GM12878 (cell line): ENCODE results near the gene SRRM3. TPM values are rescaled to one million over a fixed set of nuclear protein-coding genes. Genes with fewer than 3 reads are reported as not detected.

Experiments used
- BHLHE40 ChIP-seq, 2 experiments: fragments of 450-650 bp in 1 of 2; IDR thresholded peaks; 2 replicates each; pipeline ENCODE4 v1.6.1; 2011 to 2017; ENCODE audit warnings: low read depth in 2 of 2, borderline replicate concordance in 1 of 2, improper control_type of control experiment in 1 of 2, low read length in 1 of 2, mild to moderate bottlenecking in 1 of 2
- CBX3 ChIP-seq: fragments of 200-600 bp; sonication (generic); IDR thresholded peaks from 2 replicates; pipeline ENCODE4 v1.6.1; 2016; ENCODE audit warnings: low read depth, borderline replicate concordance
- CHD4 ChIP-seq: fragments of 200-600 bp; sonication (generic); IDR thresholded peaks from 2 replicates; pipeline ENCODE4 v1.6.1; 2016; ENCODE audit warnings: mild to moderate bottlenecking
- HCFC1 ChIP-seq: fragments of 150-350 bp; IDR thresholded peaks from 2 replicates; pipeline ENCODE4 v1.6.1; 2014; ENCODE audit warnings: low read length
- IKZF2 ChIP-seq, 2 experiments: fragments of 450-650 bp; IDR thresholded peaks; 2 replicates each; pipeline ENCODE4 v1.6.1; 2017; ENCODE audit warnings: mild to moderate bottlenecking in 2 of 2, moderate library complexity in 2 of 2
- JUNB ChIP-seq: IDR thresholded peaks from 2 replicates; pipeline ENCODE4 v1.6.1; 2016; ENCODE audit warnings: antibody characterized with exemption, mild to moderate bottlenecking
- LARP7 ChIP-seq: fragments of 450-650 bp; IDR thresholded peaks from 2 replicates; pipeline ENCODE4 v1.6.1; 2017; ENCODE audit warnings: mild to moderate bottlenecking
- NBN ChIP-seq: fragments of 450-650 bp; IDR thresholded peaks from 2 replicates; pipeline ENCODE4 v1.6.1; 2016
- NFYA ChIP-seq: IDR thresholded peaks from 2 replicates; pipeline ENCODE4 v1.6.1; 2011; ENCODE audit warnings: low read depth, mild to moderate bottlenecking, low read length, improper control_type of control experiment, borderline replicate concordance
- NFYB ChIP-seq: IDR thresholded peaks from 2 replicates; pipeline ENCODE4 v1.6.1; 2011; ENCODE audit warnings: low read depth, mild to moderate bottlenecking, low read length, improper control_type of control experiment, moderate library complexity; ENCODE audit not compliant: insufficient read depth
- POLR2AphosphoS5 ChIP-seq: IDR thresholded peaks from 2 replicates; pipeline ENCODE4 v1.6.1; 2011; ENCODE audit warnings: mild to moderate bottlenecking, low read length, inconsistent platforms
- SREBF1 ChIP-seq: IDR thresholded peaks from 2 replicates; pipeline ENCODE4 v1.6.1; 2012; ENCODE audit warnings: mild to moderate bottlenecking, low read length
- SREBF2 ChIP-seq: IDR thresholded peaks from 2 replicates; pipeline ENCODE4 v1.6.1; 2012; ENCODE audit warnings: mild to moderate bottlenecking, low read length
- ZNF274 ChIP-seq: IDR thresholded peaks from one replicate; pipeline ENCODE4 v1.8.0; 2011; ENCODE audit not compliant: insufficient read length, insufficient read depth
- ZZZ3 ChIP-seq: IDR thresholded peaks from 2 replicates; pipeline ENCODE4 v1.6.1; 2011; ENCODE audit warnings: low read depth; ENCODE audit not compliant: control insufficient read depth, insufficient read length
- polyA plus RNA-seq, 11 experiments: library from polyadenylated mRNA; depleted of rRNA in 4 of 11; unstranded in 6 of 11; stranded (reverse) in 5 of 11; fragments of >200 nt; fragmentation: Nextera tagmentation in 4 of 11; fragmentation: Illumina TruSeq in 1 of 11; extraction: Ambion mirVana in 4 of 11; extraction: Trizol in 1 of 11; gene quantifications; 1 replicate in 1 of 11; 2 replicates in 10 of 11; pipeline versions ENCODE4 v1.2.1 to v1.2.3, GENCODE V29; 2011 to 2016; ENCODE audit warnings: inconsistent platforms in 2 of 11, missing spikeins in 2 of 11, low read depth in 1 of 11
- total RNA-seq, 4 experiments: library from RNA; depleted of rRNA in 3 of 4; stranded (reverse); fragments of >200 nt in 3 of 4; fragmentation: Illumina TruSeq in 1 of 4; extraction: Trizol in 1 of 4; gene quantifications; 2 replicates each; pipeline versions ENCODE4 v1.2.1 to v1.2.3, GENCODE V29; 2013 to 2021
- TF ChIP-seq, protein P1 (sequence below): fragments of 450-650 bp; IDR thresholded peaks from 2 replicates; pipeline ENCODE4 v1.6.1; 2016; ENCODE audit warnings: mild to moderate bottlenecking
- TF ChIP-seq, protein P2 (sequence below): fragments of 450-650 bp; IDR thresholded peaks from 2 replicates; pipeline ENCODE4 v1.6.1; 2017; ENCODE audit warnings: borderline replicate concordance
- TF ChIP-seq, protein P3 (sequence below): fragments of 450-650 bp; IDR thresholded peaks from 2 replicates; pipeline ENCODE4 v1.6.1; 2017; ENCODE audit warnings: mild to moderate bottlenecking, low read depth, inconsistent platforms; ENCODE audit not compliant: poor library complexity, severe bottlenecking
- TF ChIP-seq, protein P4 (sequence below): fragments of 450-650 bp; IDR thresholded peaks from 2 replicates; pipeline ENCODE4 v1.6.1; 2017; ENCODE audit warnings: mild to moderate bottlenecking, moderate library complexity

The SRRM3 gene
- total and polyA plus RNA-seq, 10 of the 15 experiments (the other 5 are each of a cell fraction or from before 2014, with no cell fraction given) = 0.03 to 0.15 (median 0.05) TPM; not detected in 6

DNA sequence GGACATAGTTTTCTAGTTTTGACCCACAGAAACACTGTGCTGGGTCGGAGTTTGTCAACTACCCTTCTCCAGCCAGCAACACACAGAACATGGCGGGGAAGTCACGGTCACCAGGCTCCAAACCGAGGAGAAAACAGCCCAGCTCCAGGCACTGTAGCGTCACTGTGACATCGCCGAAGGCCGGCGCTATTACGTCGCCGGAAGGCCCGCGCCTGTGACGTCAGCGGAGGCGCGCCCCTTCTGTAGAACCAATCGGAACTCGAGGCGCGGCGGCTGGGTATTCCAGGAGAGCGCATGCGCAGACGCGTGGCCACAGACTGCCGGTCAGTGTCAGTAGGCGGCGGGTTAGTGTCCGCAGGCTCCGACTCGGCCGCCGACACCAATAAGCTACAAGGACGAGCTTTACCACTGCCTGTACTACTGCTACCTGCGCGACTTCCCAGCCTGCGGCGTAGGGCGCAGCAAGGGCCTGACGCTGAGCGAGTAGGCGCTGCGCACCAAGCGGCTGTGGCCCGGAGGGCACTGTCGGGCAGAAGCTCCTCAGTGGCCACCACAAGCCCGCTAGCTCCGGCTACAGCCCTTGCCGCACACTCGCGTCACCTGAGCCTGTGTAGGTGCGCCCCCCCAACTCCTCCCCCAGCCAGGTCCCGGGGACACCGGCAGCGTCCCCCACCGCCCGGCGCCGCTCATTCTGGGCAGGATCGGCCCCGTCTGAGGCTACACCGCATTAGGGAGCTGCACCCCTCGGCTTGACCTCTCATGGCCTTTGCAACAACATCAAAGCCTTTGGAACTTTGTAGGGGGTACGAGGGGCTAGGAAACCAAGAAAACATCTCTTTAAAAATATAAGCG is 35.1 kb upstream of the SRRM3 start (continued):
- TF ChIP-seq POLR2AphosphoS5 = no peak
- no peak for TF ChIP-seq NFYA
- TF ChIP-seq LARP7 = no peak
- TF ChIP-seq CHD4 = no peak
- TF ChIP-seq, protein P1, sequence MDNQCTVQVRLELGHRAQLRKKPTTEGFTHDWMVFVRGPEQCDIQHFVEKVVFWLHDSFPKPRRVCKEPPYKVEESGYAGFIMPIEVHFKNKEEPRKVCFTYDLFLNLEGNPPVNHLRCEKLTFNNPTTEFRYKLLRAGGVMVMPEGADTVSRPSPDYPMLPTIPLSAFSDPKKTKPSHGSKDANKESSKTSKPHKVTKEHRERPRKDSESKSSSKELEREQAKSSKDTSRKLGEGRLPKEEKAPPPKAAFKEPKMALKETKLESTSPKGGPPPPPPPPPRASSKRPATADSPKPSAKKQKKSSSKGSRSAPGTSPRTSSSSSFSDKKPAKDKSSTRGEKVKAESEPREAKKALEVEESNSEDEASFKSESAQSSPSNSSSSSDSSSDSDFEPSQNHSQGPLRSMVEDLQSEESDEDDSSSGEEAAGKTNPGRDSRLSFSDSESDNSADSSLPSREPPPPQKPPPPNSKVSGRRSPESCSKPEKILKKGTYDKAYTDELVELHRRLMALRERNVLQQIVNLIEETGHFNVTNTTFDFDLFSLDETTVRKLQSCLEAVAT = no peak
- TF ChIP-seq ZNF274 = no peak
- TF ChIP-seq JUNB = no peak
- no peak for TF ChIP-seq ZZZ3
- TF ChIP-seq NFYB = peak; percentile 77
- no peak for TF ChIP-seq SREBF1
- TF ChIP-seq CBX3 = no peak
- no peak for TF ChIP-seq SREBF2
- TF ChIP-seq, protein P2, sequence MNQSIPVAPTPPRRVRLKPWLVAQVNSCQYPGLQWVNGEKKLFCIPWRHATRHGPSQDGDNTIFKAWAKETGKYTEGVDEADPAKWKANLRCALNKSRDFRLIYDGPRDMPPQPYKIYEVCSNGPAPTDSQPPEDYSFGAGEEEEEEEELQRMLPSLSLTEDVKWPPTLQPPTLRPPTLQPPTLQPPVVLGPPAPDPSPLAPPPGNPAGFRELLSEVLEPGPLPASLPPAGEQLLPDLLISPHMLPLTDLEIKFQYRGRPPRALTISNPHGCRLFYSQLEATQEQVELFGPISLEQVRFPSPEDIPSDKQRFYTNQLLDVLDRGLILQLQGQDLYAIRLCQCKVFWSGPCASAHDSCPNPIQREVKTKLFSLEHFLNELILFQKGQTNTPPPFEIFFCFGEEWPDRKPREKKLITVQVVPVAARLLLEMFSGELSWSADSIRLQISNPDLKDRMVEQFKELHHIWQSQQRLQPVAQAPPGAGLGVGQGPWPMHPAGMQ = no peak
- no peak for TF ChIP-seq IKZF2 (IDR thresholded peaks at IDR 0.05)
- no peak for TF ChIP-seq HCFC1
- TF ChIP-seq BHLHE40 (IDR thresholded peaks at IDR 0.05; ENCODE audit: borderline replicate concordance in 1 of 2, low read depth in 2 of 2, low read length in 1 of 2) = no peak
- TF ChIP-seq, protein P3, sequence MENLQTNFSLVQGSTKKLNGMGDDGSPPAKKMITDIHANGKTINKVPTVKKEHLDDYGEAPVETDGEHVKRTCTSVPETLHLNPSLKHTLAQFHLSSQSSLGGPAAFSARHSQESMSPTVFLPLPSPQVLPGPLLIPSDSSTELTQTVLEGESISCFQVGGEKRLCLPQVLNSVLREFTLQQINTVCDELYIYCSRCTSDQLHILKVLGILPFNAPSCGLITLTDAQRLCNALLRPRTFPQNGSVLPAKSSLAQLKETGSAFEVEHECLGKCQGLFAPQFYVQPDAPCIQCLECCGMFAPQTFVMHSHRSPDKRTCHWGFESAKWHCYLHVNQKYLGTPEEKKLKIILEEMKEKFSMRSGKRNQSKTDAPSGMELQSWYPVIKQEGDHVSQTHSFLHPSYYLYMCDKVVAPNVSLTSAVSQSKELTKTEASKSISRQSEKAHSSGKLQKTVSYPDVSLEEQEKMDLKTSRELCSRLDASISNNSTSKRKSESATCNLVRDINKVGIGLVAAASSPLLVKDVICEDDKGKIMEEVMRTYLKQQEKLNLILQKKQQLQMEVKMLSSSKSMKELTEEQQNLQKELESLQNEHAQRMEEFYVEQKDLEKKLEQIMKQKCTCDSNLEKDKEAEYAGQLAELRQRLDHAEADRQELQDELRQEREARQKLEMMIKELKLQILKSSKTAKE = no peak
- TF ChIP-seq, protein P4, sequence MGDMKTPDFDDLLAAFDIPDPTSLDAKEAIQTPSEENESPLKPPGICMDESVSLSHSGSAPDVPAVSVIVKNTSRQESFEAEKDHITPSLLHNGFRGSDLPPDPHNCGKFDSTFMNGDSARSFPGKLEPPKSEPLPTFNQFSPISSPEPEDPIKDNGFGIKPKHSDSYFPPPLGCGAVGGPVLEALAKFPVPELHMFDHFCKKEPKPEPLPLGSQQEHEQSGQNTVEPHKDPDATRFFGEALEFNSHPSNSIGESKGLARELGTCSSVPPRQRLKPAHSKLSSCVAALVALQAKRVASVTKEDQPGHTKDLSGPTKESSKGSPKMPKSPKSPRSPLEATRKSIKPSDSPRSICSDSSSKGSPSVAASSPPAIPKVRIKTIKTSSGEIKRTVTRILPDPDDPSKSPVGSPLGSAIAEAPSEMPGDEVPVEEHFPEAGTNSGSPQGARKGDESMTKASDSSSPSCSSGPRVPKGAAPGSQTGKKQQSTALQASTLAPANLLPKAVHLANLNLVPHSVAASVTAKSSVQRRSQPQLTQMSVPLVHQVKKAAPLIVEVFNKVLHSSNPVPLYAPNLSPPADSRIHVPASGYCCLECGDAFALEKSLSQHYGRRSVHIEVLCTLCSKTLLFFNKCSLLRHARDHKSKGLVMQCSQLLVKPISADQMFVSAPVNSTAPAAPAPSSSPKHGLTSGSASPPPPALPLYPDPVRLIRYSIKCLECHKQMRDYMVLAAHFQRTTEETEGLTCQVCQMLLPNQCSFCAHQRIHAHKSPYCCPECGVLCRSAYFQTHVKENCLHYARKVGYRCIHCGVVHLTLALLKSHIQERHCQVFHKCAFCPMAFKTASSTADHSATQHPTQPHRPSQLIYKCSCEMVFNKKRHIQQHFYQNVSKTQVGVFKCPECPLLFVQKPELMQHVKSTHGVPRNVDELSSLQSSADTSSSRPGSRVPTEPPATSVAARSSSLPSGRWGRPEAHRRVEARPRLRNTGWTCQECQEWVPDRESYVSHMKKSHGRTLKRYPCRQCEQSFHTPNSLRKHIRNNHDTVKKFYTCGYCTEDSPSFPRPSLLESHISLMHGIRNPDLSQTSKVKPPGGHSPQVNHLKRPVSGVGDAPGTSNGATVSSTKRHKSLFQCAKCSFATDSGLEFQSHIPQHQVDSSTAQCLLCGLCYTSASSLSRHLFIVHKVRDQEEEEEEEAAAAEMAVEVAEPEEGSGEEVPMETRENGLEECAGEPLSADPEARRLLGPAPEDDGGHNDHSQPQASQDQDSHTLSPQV = no peak
- peak; percentile 86 for TF ChIP-seq NBN
